ENCODE measurements around the gene DOCK9. TPM values are rescaled to one million over a fixed set of nuclear protein-coding genes. Genes with fewer than 3 reads are reported as not detected.
"Not testable (repeated sequence)": the region's sequence is repeated elsewhere in the genome, so short reads cannot be mapped to it uniquely, and the experiment has no call there.

Gene DOCK9
- total RNA-seq, 4 donors from 2014 or later = 121 to 240 (median 200) TPM

DNA sequence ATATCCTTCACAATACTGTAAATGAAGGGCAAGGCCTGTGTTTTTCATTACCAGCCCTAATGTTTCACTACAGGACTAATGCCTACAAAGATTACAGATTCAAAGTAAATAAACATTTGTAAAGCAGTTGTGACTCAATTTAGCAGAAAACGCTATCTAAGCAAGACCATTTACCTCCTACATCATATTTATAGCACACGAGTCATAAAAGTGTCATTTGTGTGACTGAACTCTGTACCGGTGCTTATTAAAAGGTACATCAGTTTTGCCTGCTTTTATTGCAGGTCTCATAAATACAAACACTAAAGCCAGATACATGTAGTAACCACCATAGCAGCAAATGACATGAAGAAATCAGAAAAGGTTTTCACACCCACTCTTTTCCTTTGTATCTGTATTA is 163.9 kb downstream of the DOCK9 start:
- WGBS = 86% methylated on average over 3 of the region's 3 CpGs
- TF ChIP-seq POLR2A (IDR thresholded peaks at IDR 0.05) (no peak), EP300 (IDR thresholded peaks at IDR 0.05) (no peak), POLR2AphosphoS5 (IDR thresholded peaks at IDR 0.05) (no peak)
- TF ChIP-seq, protein P1, sequence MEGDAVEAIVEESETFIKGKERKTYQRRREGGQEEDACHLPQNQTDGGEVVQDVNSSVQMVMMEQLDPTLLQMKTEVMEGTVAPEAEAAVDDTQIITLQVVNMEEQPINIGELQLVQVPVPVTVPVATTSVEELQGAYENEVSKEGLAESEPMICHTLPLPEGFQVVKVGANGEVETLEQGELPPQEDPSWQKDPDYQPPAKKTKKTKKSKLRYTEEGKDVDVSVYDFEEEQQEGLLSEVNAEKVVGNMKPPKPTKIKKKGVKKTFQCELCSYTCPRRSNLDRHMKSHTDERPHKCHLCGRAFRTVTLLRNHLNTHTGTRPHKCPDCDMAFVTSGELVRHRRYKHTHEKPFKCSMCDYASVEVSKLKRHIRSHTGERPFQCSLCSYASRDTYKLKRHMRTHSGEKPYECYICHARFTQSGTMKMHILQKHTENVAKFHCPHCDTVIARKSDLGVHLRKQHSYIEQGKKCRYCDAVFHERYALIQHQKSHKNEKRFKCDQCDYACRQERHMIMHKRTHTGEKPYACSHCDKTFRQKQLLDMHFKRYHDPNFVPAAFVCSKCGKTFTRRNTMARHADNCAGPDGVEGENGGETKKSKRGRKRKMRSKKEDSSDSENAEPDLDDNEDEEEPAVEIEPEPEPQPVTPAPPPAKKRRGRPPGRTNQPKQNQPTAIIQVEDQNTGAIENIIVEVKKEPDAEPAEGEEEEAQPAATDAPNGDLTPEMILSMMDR (IDR thresholded peaks at IDR 0.05) = no peak

DNA sequence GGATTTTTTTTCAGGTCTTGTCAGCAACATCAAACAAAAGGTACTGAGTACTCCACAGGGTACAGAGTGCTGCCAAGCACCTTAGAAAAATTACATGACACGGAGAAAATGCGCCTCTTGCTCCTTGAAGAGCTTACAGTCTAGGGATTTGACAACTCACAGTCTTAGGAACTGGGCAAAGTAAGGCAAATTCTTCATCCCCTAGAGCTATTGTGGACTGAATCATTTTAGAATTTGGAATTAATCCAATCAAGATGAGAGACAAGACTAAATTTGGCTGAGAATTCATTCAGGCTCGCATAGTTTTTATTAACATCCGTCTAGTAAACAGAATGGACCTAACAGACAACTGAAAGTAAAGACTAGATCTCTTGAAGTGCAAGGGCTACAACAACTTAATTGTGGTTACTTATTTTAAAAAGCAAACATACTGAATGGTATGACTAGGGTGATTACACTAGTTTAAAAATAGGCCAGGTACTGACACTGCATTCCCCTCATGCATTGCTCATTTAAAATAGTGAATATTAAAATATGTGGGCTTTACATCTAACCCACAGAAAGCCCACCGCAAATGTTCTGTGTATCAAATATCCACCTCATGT is 165.6 kb downstream of the DOCK9 start:
- 70% methylated on average over 4 of the region's 5 CpGs for WGBS
- not testable (repeated sequence) for H3K4me3 ChIP-seq; H3K9me3 ChIP-seq; H3K27ac ChIP-seq; H3K27me3 ChIP-seq; H3K4me1 ChIP-seq; DNase-seq (ENCODE audit: low spot score in 2 of 2)
- peaks cover 26% of the 10 kb centered on the region for H3K36me3 ChIP-seq

More for the DNA sequence above, 163.9 kb downstream of the DOCK9 start:
- H3K27ac ChIP-seq = no peak overlapping the region
- H3K27me3 ChIP-seq = no peaks in the 10 kb centered on the region
- H3K9me3 ChIP-seq = no peaks in the 10 kb centered on the region
- DNase-seq (ENCODE audit: low spot score in 2 of 2) = no peak
- H3K4me1 ChIP-seq = no peaks in the 10 kb centered on the region
- no peak overlapping the region for H3K4me3 ChIP-seq
- H3K36me3 ChIP-seq = peaks cover 22% of the 10 kb centered on the region

DNA sequence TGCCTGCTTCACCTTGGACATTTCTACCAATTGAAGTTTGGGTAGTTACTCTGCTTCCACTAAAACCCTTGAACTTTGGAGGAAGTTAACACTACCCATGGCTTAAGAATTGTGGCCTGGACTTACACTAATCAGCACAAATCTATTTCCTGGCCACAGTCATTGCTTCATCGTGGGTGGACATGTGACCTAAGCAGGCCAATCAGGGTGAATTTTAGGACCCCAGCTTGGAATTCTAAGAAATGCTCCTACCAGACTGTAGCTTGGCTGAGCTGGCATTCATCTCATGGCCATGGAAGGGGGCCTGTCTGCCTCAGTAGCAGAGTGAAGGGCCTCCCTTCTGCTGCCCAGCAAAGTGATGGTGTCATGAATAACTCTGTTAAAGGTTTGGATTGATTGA is 167.1 kb downstream of the DOCK9 start:
- Histone ChIP-seq H3K4me1 (no peaks in the 10 kb centered on the region), H3K36me3 (peaks cover 26% of the 10 kb centered on the region), H3K27ac (no peak overlapping the region), H3K9me3 (no peaks in the 10 kb centered on the region), H3K27me3 (no peaks in the 10 kb centered on the region), H3K4me3 (no peak overlapping the region)
- whole genome bisulfite sequencing = 44% methylated on average over 1 of the region's 1 CpG
- no peak for TF ChIP-seq POLR2A (IDR thresholded peaks at IDR 0.05)
- TF ChIP-seq EP300 (IDR thresholded peaks at IDR 0.05) = no peak
- no peak for TF ChIP-seq POLR2AphosphoS5 (IDR thresholded peaks at IDR 0.05)
- TF ChIP-seq, protein P1 (IDR thresholded peaks at IDR 0.05) = no peak
- DNase-seq (ENCODE audit: low spot score in 2 of 2) = no peak

DNA sequence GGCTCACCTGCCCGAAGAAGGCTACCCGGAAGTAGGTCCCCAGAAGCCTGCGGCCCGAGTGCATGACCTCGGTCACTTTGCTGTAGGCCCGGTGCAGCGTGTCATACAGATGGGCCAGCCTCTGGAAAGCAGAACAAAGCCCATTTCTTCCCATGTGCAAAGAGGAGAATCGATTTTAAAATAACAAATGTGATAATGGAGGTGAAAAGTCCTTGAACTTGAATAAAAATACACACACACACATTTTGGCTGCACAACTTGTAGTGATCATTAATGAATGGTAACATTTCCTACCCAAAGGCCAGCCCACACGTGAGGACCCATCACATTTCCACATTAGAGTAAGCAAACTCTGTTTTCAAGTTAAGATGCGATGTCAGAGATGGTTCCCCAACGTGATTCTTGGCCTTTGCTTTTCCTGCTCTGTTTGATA is 168.5 kb downstream of the DOCK9 start:
- Histone ChIP-seq H3K36me3 (peaks cover 34% of the 10 kb centered on the region), H3K9me3 (no peaks in the 10 kb centered on the region), H3K27ac (no peak overlapping the region), H3K4me1 (no peaks in the 10 kb centered on the region), H3K27me3 (no peaks in the 10 kb centered on the region), H3K4me3 (no peak overlapping the region)
- TF ChIP-seq, protein P1 (IDR thresholded peaks at IDR 0.05) = no peak
- TF ChIP-seq POLR2A (IDR thresholded peaks at IDR 0.05) (no peak), POLR2AphosphoS5 (IDR thresholded peaks at IDR 0.05) (no peak), EP300 (IDR thresholded peaks at IDR 0.05) (no peak)
- 94% methylated on average over 11 of the region's 11 CpGs for WGBS
- DNase-seq (ENCODE audit: low spot score in 2 of 2) = no peak

DNA sequence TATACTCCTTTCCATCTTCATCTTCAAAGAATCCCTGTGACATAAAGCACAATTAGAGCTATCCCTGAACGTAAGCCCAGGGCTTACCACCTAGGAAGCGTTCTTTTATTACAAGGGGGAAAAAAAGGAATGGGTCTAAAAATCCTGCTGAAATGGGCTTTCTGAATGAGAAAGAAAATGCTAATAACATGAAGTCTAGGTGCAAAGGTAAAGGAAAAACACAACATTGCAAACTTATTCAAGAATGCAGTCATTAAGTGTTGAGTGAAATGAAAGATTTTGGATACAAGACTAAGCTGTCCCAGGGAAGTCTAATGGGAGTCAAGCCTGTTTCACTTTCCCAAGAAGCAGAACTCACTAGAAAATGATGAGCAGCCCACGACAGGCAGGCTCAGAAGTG is 170.1 kb downstream of the DOCK9 start:
- H3K27me3 ChIP-seq = no peaks in the 10 kb centered on the region
- no peak overlapping the region for H3K4me3 ChIP-seq
- no peak for TF ChIP-seq POLR2AphosphoS5 (IDR thresholded peaks at IDR 0.05)
- TF ChIP-seq, protein P1 (IDR thresholded peaks at IDR 0.05) = no peak
- no peak for TF ChIP-seq POLR2A (IDR thresholded peaks at IDR 0.05)
- no peak for TF ChIP-seq EP300 (IDR thresholded peaks at IDR 0.05)
- no peak for DNase-seq (ENCODE audit: low spot score in 2 of 2)
- 66% methylated on average over 3 of the region's 3 CpGs for WGBS
- H3K9me3 ChIP-seq = no peaks in the 10 kb centered on the region
- H3K27ac ChIP-seq = no peak overlapping the region
- no peaks in the 10 kb centered on the region for H3K4me1 ChIP-seq
- H3K36me3 ChIP-seq = peaks cover 46% of the 10 kb centered on the region

All from suprapubic skin (tissue), 4 donors.